Lung (tissue), 12 donors: ENCODE results near the gene SLC41A1. TPM values are rescaled to one million over a fixed set of nuclear protein-coding genes. Genes with fewer than 3 reads are reported as not detected.

Experiments
- ATAC-seq: fragments of 200-7000 bp; cut with Tn5 transposase; one replicate; pipeline ENCODE4 v1.9.1; 2020; ENCODE audit warnings: moderate number of reproducible peaks; ENCODE audit not compliant: insufficient read depth, low FRiP score
- DNase-seq, 3 donors: peaks; one replicate each; pipeline ENCODE4 v3.0.0-alpha.2; 2013 to 2017
- H3K27ac ChIP-seq, 2 donors: one replicate each; pipeline ENCODE4 v1.5.1; 2013; ENCODE audit warnings: mild to moderate bottlenecking in 2 of 2, moderate library complexity in 2 of 2, control low read depth in 1 of 2, inconsistent platforms in 1 of 2, low read depth in 1 of 2, low read length in 1 of 2
- H3K27me3 ChIP-seq, 3 donors: one replicate each; pipeline ENCODE4 v1.5.1; 2013; ENCODE audit warnings: low read length in 2 of 3; ENCODE audit not compliant: control insufficient read depth in 3 of 3, insufficient read depth in 3 of 3
- H3K36me3 ChIP-seq, 4 donors: one replicate each; pipeline ENCODE4 v1.5.1; 2013; ENCODE audit warnings: low read length in 4 of 4, mild to moderate bottlenecking in 1 of 4, moderate library complexity in 1 of 4; ENCODE audit not compliant: control insufficient read depth in 4 of 4, insufficient read depth in 4 of 4
- H3K4me1 ChIP-seq, 5 donors: one replicate each; pipeline ENCODE4 v1.5.1; 2013; ENCODE audit warnings: low read length in 5 of 5, mild to moderate bottlenecking in 2 of 5, moderate library complexity in 1 of 5; ENCODE audit not compliant: control insufficient read depth in 5 of 5, insufficient read depth in 5 of 5
- H3K4me3 ChIP-seq: one replicate; pipeline ENCODE4 v1.5.1; 2013; ENCODE audit warnings: mild to moderate bottlenecking, control low read depth, moderate library complexity
- H3K9ac ChIP-seq, 2 donors: one replicate each; pipeline ENCODE4 v1.5.1; 2013; ENCODE audit warnings: low read length in 2 of 2, control low read depth in 1 of 2; ENCODE audit not compliant: insufficient read depth in 1 of 2
- H3K9me3 ChIP-seq, 4 donors: one replicate each; pipeline ENCODE4 v1.5.1; 2013; ENCODE audit warnings: low read length in 3 of 4, mild to moderate bottlenecking in 1 of 4, moderate library complexity in 1 of 4; ENCODE audit not compliant: control insufficient read depth in 4 of 4, insufficient read depth in 3 of 4
- CTCF ChIP-seq: IDR thresholded peaks from 2 replicates; pipeline ENCODE4 v1.5.1; 2012; ENCODE audit warnings: mild to moderate bottlenecking; ENCODE audit errors: control extremely low read depth, extremely low read depth
- whole genome bisulfite sequencing, 2 donors: extraction: QIAGEN DNeasy Blood & Tissue Kit; methylation state at CpG; one replicate each; pipeline ENCODE4 v1.1.7; 2013; 5-methylcytosine and 5-hydroxymethylcytosine counted together
- polyA plus RNA-seq, 2 donors: library from polyadenylated mRNA; stranded (reverse); fragments of 200-250 nt; gene quantifications; one replicate each; pipeline ENCODE4 v1.2.1, GENCODE V29; 2013
- total RNA-seq, 2 donors: library from RNA; depleted of rRNA in 1 of 2; stranded (reverse); fragments of >200 nt in 1 of 2; gene quantifications; one replicate each; pipeline ENCODE4 v1.2.1, GENCODE V29; 2014 to 2021
- donor health status: control.
- donor health status: control.
- donor health status: Bipolar disorder and iron deficiency.
- donor health status: healthy.
- donor health status: DM: yes; HTN: yes; CAD: no.

The SLC41A1 gene
- total and polyA plus RNA-seq, 4 donors: 11.8 to 26.9 (median 22.4) TPM

- H3K4me1 ChIP-seq: peaks cover 0 to 8% (median 0%) of the 10 kb centered on the region in 5 donors
- no peak overlapping the region for H3K9ac ChIP-seq
- peak overlapping the region in 1 of 2 donors; percentile 43 for H3K27ac ChIP-seq
- no peaks in the 10 kb centered on the region for H3K36me3 ChIP-seq
- DNase-seq (no peak), ATAC-seq (no peak)
- 88 to 99% methylated on average over 4 of the region's 4 CpGs for whole genome bisulfite sequencing, 2 donors
- TF ChIP-seq CTCF: no peak
- no peaks in the 10 kb centered on the region for H3K27me3 ChIP-seq
- H3K4me3 ChIP-seq: no peak overlapping the region
- H3K9me3 ChIP-seq: no peaks in the 10 kb centered on the region
Observed at GRCh38 chr1:205783904-205784303, 29.1 kb downstream of the SLC41A1 start.

- peaks cover 0 to 2% (median 0%) of the 10 kb centered on the region in 3 donors for H3K27me3 ChIP-seq
- no peaks in the 10 kb centered on the region for H3K9me3 ChIP-seq
- ATAC-seq: no peak
- H3K27ac ChIP-seq: peak overlapping the region in 1 of 2 donors; percentile 43
- H3K4me1 ChIP-seq: peaks cover 0 to 8% (median 0%) of the 10 kb centered on the region in 5 donors
- TF ChIP-seq CTCF: no peak
- no peak overlapping the region for H3K9ac ChIP-seq
- no peak for DNase-seq
- no peaks in the 10 kb centered on the region for H3K36me3 ChIP-seq
- H3K4me3 ChIP-seq: no peak overlapping the region
Observed at GRCh38 chr1:205783433-205783795, 29.6 kb downstream of the SLC41A1 start.

- no peak for TF ChIP-seq CTCF
- Histone ChIP-seq H3K27me3 (peaks cover 0 to 2% (median 0%) of the 10 kb centered on the region in 3 donors), H3K9ac (no peak overlapping the region), H3K27ac (peak overlapping the region in 1 of 2 donors; percentile 43), H3K4me3 (no peak overlapping the region), H3K36me3 (no peaks in the 10 kb centered on the region), H3K9me3 (no peaks in the 10 kb centered on the region), H3K4me1 (peaks cover 0 to 8% (median 0%) of the 10 kb centered on the region in 5 donors)
- WGBS, 2 donors: 68 to 73% methylated on average over 4 of the region's 4 CpGs
- ATAC-seq (no peak), DNase-seq (no peak)
Observed at GRCh38 chr1:205782627-205783432, 30.2 kb downstream of the SLC41A1 start.
